ENCODE data around the gene BDKRB1.

- no peak for TF ChIP-seq CTCF (IDR thresholded peaks at IDR 0.05)
- TF ChIP-seq POLR2A (IDR thresholded peaks at IDR 0.05): no peak
Measured at GRCh38 chr14:96235426-96235825, 20.6 kb upstream of the BDKRB1 start.

Data from Peyer's patch (tissue), 4 donors.